ENCODE measurements around the gene KRT27.

KRT27 gene

GRCh38 chr17:40782450-40782849 is at the start of gene KRT27:
KRT27 (minus strand) TSS chr17:40782550; CDS start chr17:40782493, 57 bp downstream.
- no peaks in the 10 kb centered on the region for H3K36me3 ChIP-seq (ENCODE audit: control insufficient read depth in 2 of 2, insufficient read depth in 2 of 2, low read length in 2 of 2)
- H3K4me3 ChIP-seq (ENCODE audit: low read length in 2 of 2) = no peak within 1 kb of the TSS
- no peaks in the 10 kb centered on the region for H3K9me3 ChIP-seq (ENCODE audit: control insufficient read depth in 2 of 2, low read length in 2 of 2)
- peaks cover 2 to 14% of the 10 kb centered on the region in 2 donors for H3K27me3 ChIP-seq (ENCODE audit: control insufficient read depth in 1 of 2, insufficient read depth in 2 of 2, low read length in 2 of 2)
- no peak within 1 kb of the TSS for H3K27ac ChIP-seq (ENCODE audit: low read length)
- H3K4me1 ChIP-seq (ENCODE audit: control insufficient read depth, insufficient read depth, low read length) = no peaks in the 10 kb centered on the region
- H3K9ac ChIP-seq (ENCODE audit: low read length in 2 of 2) = no peak within 1 kb of the TSS

GRCh38 chr17:40830085-40830776 is 47.9 kb upstream of the KRT27 start:
- Histone ChIP-seq H3K27me3 (ENCODE audit: control insufficient read depth in 1 of 2, insufficient read depth in 2 of 2, low read length in 2 of 2) (no peaks in the 10 kb centered on the region), H3K36me3 (ENCODE audit: control insufficient read depth in 2 of 2, insufficient read depth in 2 of 2, low read length in 2 of 2) (peaks cover 0 to 3% of the 10 kb centered on the region in 2 donors), H3K9ac (ENCODE audit: low read length in 2 of 2) (no peak overlapping the region), H3K4me3 (ENCODE audit: low read length in 2 of 2) (no peak overlapping the region), H3K4me1 (ENCODE audit: control insufficient read depth, insufficient read depth, low read length) (no peaks in the 10 kb centered on the region), H3K9me3 (ENCODE audit: control insufficient read depth in 2 of 2, low read length in 2 of 2) (no peaks in the 10 kb centered on the region), H3K27ac (ENCODE audit: low read length) (no peak overlapping the region)

- Histone ChIP-seq H3K4me1 (ENCODE audit: control insufficient read depth, insufficient read depth, low read length) (no peaks in the 10 kb centered on the region), H3K27me3 (ENCODE audit: control insufficient read depth in 1 of 2, insufficient read depth in 2 of 2, low read length in 2 of 2) (no peaks in the 10 kb centered on the region), H3K27ac (ENCODE audit: low read length) (no peak overlapping the region), H3K4me3 (ENCODE audit: low read length in 2 of 2) (no peak overlapping the region), H3K9ac (ENCODE audit: low read length in 2 of 2) (no peak overlapping the region), H3K36me3 (ENCODE audit: control insufficient read depth in 2 of 2, insufficient read depth in 2 of 2, low read length in 2 of 2) (no peaks in the 10 kb centered on the region), H3K9me3 (ENCODE audit: control insufficient read depth in 2 of 2, low read length in 2 of 2) (no peaks in the 10 kb centered on the region)
These were observed 46.2 kb upstream of the KRT27 start for GRCh38 chr17:40828454-40829044.

- Histone ChIP-seq H3K9me3 (ENCODE audit: control insufficient read depth in 2 of 2, low read length in 2 of 2) (no peaks in the 10 kb centered on the region), H3K36me3 (ENCODE audit: control insufficient read depth in 2 of 2, insufficient read depth in 2 of 2, low read length in 2 of 2) (no peaks in the 10 kb centered on the region), H3K27me3 (ENCODE audit: control insufficient read depth in 1 of 2, insufficient read depth in 2 of 2, low read length in 2 of 2) (no peaks in the 10 kb centered on the region), H3K9ac (ENCODE audit: low read length in 2 of 2) (no peak overlapping the region), H3K4me1 (ENCODE audit: control insufficient read depth, insufficient read depth, low read length) (no peaks in the 10 kb centered on the region), H3K27ac (ENCODE audit: low read length) (no peak overlapping the region), H3K4me3 (ENCODE audit: low read length in 2 of 2) (no peak overlapping the region)
These were observed 45.5 kb upstream of the KRT27 start for GRCh38 chr17:40827746-40828453.

GRCh38 chr17:40825599-40825998 is 43.2 kb upstream of the KRT27 start:
- H3K36me3 ChIP-seq (ENCODE audit: control insufficient read depth in 2 of 2, insufficient read depth in 2 of 2, low read length in 2 of 2) = no peaks in the 10 kb centered on the region
- no peaks in the 10 kb centered on the region for H3K9me3 ChIP-seq (ENCODE audit: control insufficient read depth in 2 of 2, low read length in 2 of 2)
- H3K27me3 ChIP-seq (ENCODE audit: control insufficient read depth in 1 of 2, insufficient read depth in 2 of 2, low read length in 2 of 2) = no peaks in the 10 kb centered on the region
- no peaks in the 10 kb centered on the region for H3K4me1 ChIP-seq (ENCODE audit: control insufficient read depth, insufficient read depth, low read length)
- H3K9ac ChIP-seq (ENCODE audit: low read length in 2 of 2) = no peak overlapping the region
- H3K27ac ChIP-seq (ENCODE audit: low read length) = no peak overlapping the region
- no peak overlapping the region for H3K4me3 ChIP-seq (ENCODE audit: low read length in 2 of 2)

- H3K36me3 ChIP-seq (ENCODE audit: control insufficient read depth in 2 of 2, insufficient read depth in 2 of 2, low read length in 2 of 2) = no peaks in the 10 kb centered on the region
- no peak overlapping the region for H3K4me3 ChIP-seq (ENCODE audit: low read length in 2 of 2)
- no peaks in the 10 kb centered on the region for H3K27me3 ChIP-seq (ENCODE audit: control insufficient read depth in 1 of 2, insufficient read depth in 2 of 2, low read length in 2 of 2)
- H3K9ac ChIP-seq (ENCODE audit: low read length in 2 of 2) = no peak overlapping the region
- no peak overlapping the region for H3K27ac ChIP-seq (ENCODE audit: low read length)
- H3K9me3 ChIP-seq (ENCODE audit: control insufficient read depth in 2 of 2, low read length in 2 of 2) = no peaks in the 10 kb centered on the region
- no peaks in the 10 kb centered on the region for H3K4me1 ChIP-seq (ENCODE audit: control insufficient read depth, insufficient read depth, low read length)
These were observed 41.9 kb upstream of the KRT27 start for GRCh38 chr17:40824015-40824832.

- Histone ChIP-seq H3K36me3 (ENCODE audit: control insufficient read depth in 2 of 2, insufficient read depth in 2 of 2, low read length in 2 of 2) (no peaks in the 10 kb centered on the region), H3K9ac (ENCODE audit: low read length in 2 of 2) (no peak within 1 kb of the TSS), H3K27ac (ENCODE audit: low read length) (no peak within 1 kb of the TSS), H3K9me3 (ENCODE audit: control insufficient read depth in 2 of 2, low read length in 2 of 2) (no peaks in the 10 kb centered on the region), H3K27me3 (ENCODE audit: control insufficient read depth in 1 of 2, insufficient read depth in 2 of 2, low read length in 2 of 2) (no peaks in the 10 kb centered on the region), H3K4me3 (ENCODE audit: low read length in 2 of 2) (no peak within 1 kb of the TSS), H3K4me1 (ENCODE audit: control insufficient read depth, insufficient read depth, low read length) (no peaks in the 10 kb centered on the region)
These were observed 39.9 kb upstream of the KRT27 start, which contains the start of gene KRT10 for GRCh38 chr17:40822132-40822812. KRT10 (minus strand) TSS chr17:40822614; CDS start chr17:40822585, 29 bp downstream.

- no peak overlapping the region for H3K4me3 ChIP-seq (ENCODE audit: low read length in 2 of 2)
- H3K27me3 ChIP-seq (ENCODE audit: control insufficient read depth in 1 of 2, insufficient read depth in 2 of 2, low read length in 2 of 2) = no peaks in the 10 kb centered on the region
- H3K27ac ChIP-seq (ENCODE audit: low read length) = no peak overlapping the region
- H3K4me1 ChIP-seq (ENCODE audit: control insufficient read depth, insufficient read depth, low read length) = no peaks in the 10 kb centered on the region
- no peaks in the 10 kb centered on the region for H3K36me3 ChIP-seq (ENCODE audit: control insufficient read depth in 2 of 2, insufficient read depth in 2 of 2, low read length in 2 of 2)
- no peaks in the 10 kb centered on the region for H3K9me3 ChIP-seq (ENCODE audit: control insufficient read depth in 2 of 2, low read length in 2 of 2)
- no peak overlapping the region for H3K9ac ChIP-seq (ENCODE audit: low read length in 2 of 2)
These were observed 39.2 kb upstream of the KRT27 start for GRCh38 chr17:40821536-40821935.

GRCh38 chr17:40820228-40820838 is 38.0 kb upstream of the KRT27 start:
- Histone ChIP-seq H3K36me3 (ENCODE audit: control insufficient read depth in 2 of 2, insufficient read depth in 2 of 2, low read length in 2 of 2) (no peaks in the 10 kb centered on the region), H3K27ac (ENCODE audit: low read length) (no peak overlapping the region), H3K27me3 (ENCODE audit: control insufficient read depth in 1 of 2, insufficient read depth in 2 of 2, low read length in 2 of 2) (no peaks in the 10 kb centered on the region), H3K9ac (ENCODE audit: low read length in 2 of 2) (no peak overlapping the region), H3K4me1 (ENCODE audit: control insufficient read depth, insufficient read depth, low read length) (no peaks in the 10 kb centered on the region), H3K9me3 (ENCODE audit: control insufficient read depth in 2 of 2, low read length in 2 of 2) (no peaks in the 10 kb centered on the region), H3K4me3 (ENCODE audit: low read length in 2 of 2) (no peak overlapping the region)

Data from stomach smooth muscle (tissue), 2 donors.